HuH-7.5 (cell line): ENCODE results near the gene RHOF.
"Not testable (repeated sequence)": the region's sequence is repeated elsewhere in the genome, so short reads cannot be mapped to it uniquely, and the experiment has no call there.

Experiments
- DNase-seq: peaks from one replicate; pipeline ENCODE4 v3.0.0; 2011; ENCODE audit warnings: low spot score

RHOF gene

DNA sequence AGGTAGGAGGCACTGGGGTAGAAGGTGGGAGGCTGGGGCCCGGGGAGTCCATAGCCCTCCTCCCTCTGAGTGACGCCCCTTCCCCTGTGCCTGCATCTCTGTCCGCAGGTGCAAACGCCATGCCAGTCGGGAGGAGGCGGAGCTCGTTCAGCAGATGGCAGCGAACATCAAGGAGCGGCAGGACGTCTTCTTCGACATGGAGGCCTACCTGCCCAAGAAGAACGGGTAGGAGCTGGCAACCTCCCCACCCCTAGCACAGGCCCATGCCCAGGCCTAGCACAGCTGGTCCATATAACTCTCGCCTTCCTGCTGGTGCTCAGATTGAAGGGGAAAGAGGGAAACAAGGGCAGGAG, 45.3 kb downstream of the RHOF start:
- no peak for DNase-seq

DNA sequence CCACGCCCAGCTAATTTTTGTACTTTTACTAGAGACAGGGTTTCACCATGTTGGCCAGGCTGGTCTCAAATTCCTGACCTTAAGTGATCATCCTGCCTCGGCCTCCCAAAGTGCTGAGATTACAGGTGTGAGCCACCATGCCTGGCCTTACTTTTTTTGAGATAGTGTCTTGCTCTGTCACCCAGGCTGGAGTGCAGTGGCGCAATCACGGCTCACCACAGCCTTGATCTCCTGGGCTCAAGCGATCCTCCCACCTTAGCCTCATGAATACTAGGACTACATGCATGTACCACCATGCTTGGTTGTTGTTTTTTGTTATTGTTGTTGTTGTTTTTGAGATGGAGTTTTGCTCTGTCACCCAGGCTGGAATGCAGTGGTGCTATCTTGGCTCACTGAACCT, 47.9 kb downstream of the RHOF start:
- not testable (repeated sequence) for DNase-seq

DNA sequence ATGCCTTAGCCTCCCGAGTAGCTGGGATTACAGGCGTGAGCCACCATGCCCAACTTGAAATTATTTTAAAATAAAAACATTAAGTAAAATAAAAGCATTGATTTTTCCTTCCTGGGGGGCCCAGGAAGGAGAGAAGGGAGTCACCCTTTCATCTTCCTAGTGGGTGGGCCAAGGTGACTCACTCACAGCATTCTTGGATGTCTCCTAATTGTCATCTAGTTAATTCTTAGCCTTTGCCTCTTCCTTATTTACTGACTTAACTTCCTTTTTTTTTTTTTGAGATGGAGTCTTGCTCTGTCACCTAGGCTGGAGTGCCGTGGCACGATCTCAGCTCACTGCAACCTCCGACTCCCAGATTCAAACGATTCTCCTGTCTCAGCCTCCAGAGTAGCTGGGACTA, 51.7 kb downstream of the RHOF start:
- DNase-seq: no peak

DNA sequence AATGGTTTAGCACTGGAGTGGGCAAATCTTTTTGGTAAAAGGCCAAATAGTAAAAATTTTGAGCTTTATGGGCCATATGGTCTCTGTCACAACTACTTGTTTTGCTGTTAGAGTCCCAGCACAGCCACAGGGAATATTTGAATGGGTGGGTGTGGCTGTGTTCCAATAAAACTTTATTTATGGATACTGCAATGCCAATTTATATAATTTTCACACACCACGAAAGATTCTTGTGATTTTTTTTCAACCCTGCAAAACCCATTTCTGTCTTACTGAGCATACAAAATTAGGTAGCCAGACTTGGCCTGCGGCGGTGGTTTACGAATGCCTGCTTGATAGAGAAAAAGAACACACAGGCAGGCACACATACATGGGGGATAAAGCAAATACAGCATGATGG, 52.6 kb downstream of the RHOF start:
- DNase-seq: no peak

DNA sequence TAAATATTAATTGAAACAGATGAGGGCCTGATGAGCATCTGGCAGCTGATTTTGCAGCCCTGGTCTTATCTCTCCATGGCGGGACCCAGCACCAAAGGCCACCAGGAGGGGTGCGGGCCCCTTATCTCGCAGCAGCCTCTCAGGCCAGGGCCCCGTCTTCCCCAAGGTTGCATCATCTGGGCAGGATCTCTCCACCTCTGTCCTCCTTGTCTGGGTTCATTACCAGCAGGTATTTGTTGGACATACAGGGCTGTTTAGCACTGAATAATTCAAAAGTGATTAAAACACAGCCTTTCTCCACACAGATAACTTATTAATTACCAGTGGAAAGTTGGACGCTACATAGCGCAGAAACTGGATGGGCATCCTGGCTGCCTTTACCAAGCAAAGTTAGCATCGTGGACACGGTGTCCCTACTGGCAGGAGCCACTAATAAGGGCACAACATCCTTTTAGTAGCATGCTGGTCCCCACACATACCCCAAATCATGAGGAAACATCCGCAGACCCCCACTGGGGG, 55.1 kb downstream of the RHOF start:
- DNase-seq: no peak

DNA sequence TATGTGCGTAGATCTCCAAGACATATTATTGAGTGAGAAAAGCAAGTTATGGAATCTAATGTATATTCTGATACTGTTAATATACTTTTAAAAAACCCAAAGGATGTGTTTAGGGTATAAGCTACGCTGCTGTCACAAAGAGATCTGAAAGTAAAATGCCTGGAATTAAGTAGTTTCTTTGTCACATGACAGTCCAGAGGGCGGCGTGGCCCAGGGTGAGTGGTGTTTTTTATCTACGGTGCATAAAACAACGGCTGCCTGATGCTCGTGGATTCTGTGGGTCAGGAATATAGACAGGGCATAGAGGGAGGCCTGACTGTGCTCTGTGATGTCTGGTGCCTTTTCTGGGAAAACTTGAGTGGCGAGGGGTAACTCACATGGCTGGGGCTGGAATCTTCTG, 59.6 kb downstream of the RHOF start:
- DNase-seq: no peak

DNA sequence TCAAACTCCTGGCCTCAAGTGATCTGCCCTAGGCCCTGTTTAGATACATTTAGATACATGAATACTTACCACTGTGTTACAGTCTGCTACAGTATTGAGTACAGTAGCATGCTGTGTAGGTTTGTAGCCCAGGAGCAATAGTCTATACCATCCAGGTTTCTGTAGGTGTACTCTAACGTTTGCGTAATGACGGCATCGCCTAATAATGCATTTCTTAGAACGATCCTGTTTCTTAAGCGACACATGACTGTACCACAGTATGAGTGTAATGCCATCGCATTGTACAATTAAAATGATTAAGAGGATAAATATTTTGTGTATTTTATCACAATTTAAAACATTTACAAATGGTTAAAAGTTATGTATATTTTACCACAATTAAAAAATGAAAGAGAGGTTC, 62.0 kb downstream of the RHOF start:
- DNase-seq: no peak

DNA sequence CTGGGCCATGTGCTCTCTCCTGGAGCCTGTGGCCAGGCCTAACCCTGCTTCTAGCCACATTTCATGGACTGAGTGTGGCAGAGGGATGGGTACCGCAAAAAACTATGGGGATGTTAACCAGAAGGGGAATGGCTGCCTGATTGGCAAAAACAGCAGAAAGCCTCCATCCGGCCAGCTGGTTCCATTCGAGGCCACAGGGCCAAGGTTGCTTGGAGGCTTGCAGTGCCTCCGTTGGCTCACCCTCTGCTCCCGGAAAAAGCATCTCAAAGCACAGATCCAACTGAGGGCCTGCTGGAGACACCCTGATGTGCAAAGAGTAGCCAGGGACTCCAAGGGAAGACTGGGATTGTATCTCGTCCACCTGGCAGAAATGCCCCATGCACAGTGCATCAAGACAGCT, 64.5 kb downstream of the RHOF start:
- no peak for DNase-seq
